Mesenchymal stem cell (in vitro differentiated cells and primary cell): ENCODE results near the gene FAM117B.

Experiments
- DNase-seq: peaks from one replicate; pipeline ENCODE4 v3.0.0-alpha.2; 2013
- H2AFZ ChIP-seq: one replicate; pipeline ENCODE4 v1.6.1; 2013; ENCODE audit warnings: low read depth, mild to moderate bottlenecking, control low read depth, inconsistent platforms, low read length, moderate library complexity
- H2AK5ac ChIP-seq: 2 replicates; pipeline ENCODE4 v1.6.1; 2013; ENCODE audit warnings: low read length, moderate library complexity, mild to moderate bottlenecking, inconsistent platforms; ENCODE audit not compliant: severe bottlenecking
- H2BK120ac ChIP-seq: one replicate; pipeline ENCODE4 v1.6.1; 2013; ENCODE audit warnings: low read depth, mild to moderate bottlenecking, inconsistent platforms, low read length, moderate library complexity
- H2BK12ac ChIP-seq, 2 experiments: one replicate each; pipeline ENCODE4 v1.6.1; 2013; ENCODE audit warnings: inconsistent platforms in 2 of 2, low read length in 2 of 2, mild to moderate bottlenecking in 2 of 2, moderate library complexity in 2 of 2, control low read depth in 1 of 2
- H2BK15ac ChIP-seq: one replicate; pipeline ENCODE4 v1.6.1; 2013; ENCODE audit warnings: mild to moderate bottlenecking, low read depth, inconsistent platforms; ENCODE audit not compliant: poor library complexity, severe bottlenecking
- H2BK5ac ChIP-seq: 2 replicates; pipeline ENCODE4 v1.6.1; 2013; ENCODE audit warnings: low read depth, mild to moderate bottlenecking, low read length, control low read depth, inconsistent platforms; ENCODE audit not compliant: poor library complexity, severe bottlenecking
- H3K14ac ChIP-seq, 2 experiments: one replicate each; pipeline ENCODE4 v1.6.1; 2013; ENCODE audit warnings: inconsistent platforms in 2 of 2, low read length in 2 of 2, control low read depth in 1 of 2, mild to moderate bottlenecking in 1 of 2, moderate library complexity in 1 of 2
- H3K18ac ChIP-seq, 2 experiments: one replicate each; pipeline ENCODE4 v1.6.1; 2013; ENCODE audit warnings: inconsistent platforms in 2 of 2, low read length in 2 of 2, control low read depth in 1 of 2, low read depth in 1 of 2, mild to moderate bottlenecking in 1 of 2
- H3K23ac ChIP-seq, 2 experiments: one replicate each; pipeline ENCODE4 v1.6.1; 2013; ENCODE audit warnings: inconsistent platforms in 2 of 2, low read length in 2 of 2, mild to moderate bottlenecking in 2 of 2, moderate library complexity in 2 of 2, control low read depth in 1 of 2
- H3K27ac ChIP-seq: 2 replicates; pipeline ENCODE4 v1.5.1; 2013; ENCODE audit warnings: mild to moderate bottlenecking, moderate library complexity, low read length, control low read depth, inconsistent platforms; ENCODE audit not compliant: poor library complexity, severe bottlenecking
- H3K27me3 ChIP-seq, 2 experiments: 2 replicates each; pipeline versions ENCODE4 v1.6.1 to v1.7.0; 2013; ENCODE audit warnings: low read length in 2 of 2, mild to moderate bottlenecking in 2 of 2, moderate library complexity in 2 of 2, control low read depth in 1 of 2, inconsistent platforms in 1 of 2; ENCODE audit not compliant: control insufficient read depth in 1 of 2, insufficient read depth in 1 of 2
- H3K36me3 ChIP-seq, 2 experiments: 2 replicates each; pipeline versions ENCODE4 v1.6.1 to v1.7.0; 2013; ENCODE audit warnings: low read length in 2 of 2, control low read depth in 1 of 2, inconsistent platforms in 1 of 2, low read depth in 1 of 2, mild to moderate bottlenecking in 1 of 2; ENCODE audit not compliant: insufficient read depth in 2 of 2, control insufficient read depth in 1 of 2
- H3K4ac ChIP-seq, 2 experiments: one replicate each; pipeline ENCODE4 v1.6.1; 2013; ENCODE audit warnings: inconsistent platforms in 2 of 2, low read length in 2 of 2, mild to moderate bottlenecking in 2 of 2, moderate library complexity in 2 of 2, control low read depth in 1 of 2, low read depth in 1 of 2
- H3K4me1 ChIP-seq: 2 replicates; pipeline ENCODE4 v1.6.1; 2013; ENCODE audit warnings: low read depth, low read length, control low read depth; ENCODE audit not compliant: control insufficient read depth, insufficient read depth
- H3K4me2 ChIP-seq: 2 replicates; pipeline ENCODE4 v1.6.1; 2013; ENCODE audit warnings: low read length, mild to moderate bottlenecking, inconsistent platforms; ENCODE audit not compliant: poor library complexity, severe bottlenecking
- H3K4me3 ChIP-seq, 2 experiments: 2 replicates each; pipeline versions ENCODE4 v1.5.1 to v1.7.0; 2013; ENCODE audit warnings: low read length in 2 of 2, mild to moderate bottlenecking in 2 of 2, control low read depth in 1 of 2, low read depth in 1 of 2; ENCODE audit not compliant: insufficient read depth in 1 of 2
- H3K79me1 ChIP-seq: replicated peaks from 2 replicates; pipeline ENCODE4 v1.6.1; 2013; ENCODE audit warnings: mild to moderate bottlenecking, control low read depth, low read length, inconsistent platforms; ENCODE audit not compliant: poor library complexity, severe bottlenecking
- H3K9ac ChIP-seq: 2 replicates; pipeline ENCODE4 v1.7.0; 2013; ENCODE audit warnings: mild to moderate bottlenecking, low read length, moderate library complexity
- H3K9me3 ChIP-seq: 2 replicates; pipeline ENCODE4 v1.7.0; 2013; ENCODE audit warnings: mild to moderate bottlenecking, low read length; ENCODE audit not compliant: control insufficient read depth
- H4K8ac ChIP-seq: one replicate; pipeline ENCODE4 v1.6.1; 2013; ENCODE audit warnings: inconsistent platforms, mild to moderate bottlenecking, low read length, moderate library complexity
- H4K91ac ChIP-seq: one replicate; pipeline ENCODE4 v1.6.1; 2013; ENCODE audit warnings: mild to moderate bottlenecking, low read length, inconsistent platforms
- WGBS: methylation state at CpG from one replicate; pipeline ENCODE4 v1.1.7; 2013; ENCODE audit warnings: mixed read lengths; 5-methylcytosine and 5-hydroxymethylcytosine counted together

The FAM117B gene

DNA sequence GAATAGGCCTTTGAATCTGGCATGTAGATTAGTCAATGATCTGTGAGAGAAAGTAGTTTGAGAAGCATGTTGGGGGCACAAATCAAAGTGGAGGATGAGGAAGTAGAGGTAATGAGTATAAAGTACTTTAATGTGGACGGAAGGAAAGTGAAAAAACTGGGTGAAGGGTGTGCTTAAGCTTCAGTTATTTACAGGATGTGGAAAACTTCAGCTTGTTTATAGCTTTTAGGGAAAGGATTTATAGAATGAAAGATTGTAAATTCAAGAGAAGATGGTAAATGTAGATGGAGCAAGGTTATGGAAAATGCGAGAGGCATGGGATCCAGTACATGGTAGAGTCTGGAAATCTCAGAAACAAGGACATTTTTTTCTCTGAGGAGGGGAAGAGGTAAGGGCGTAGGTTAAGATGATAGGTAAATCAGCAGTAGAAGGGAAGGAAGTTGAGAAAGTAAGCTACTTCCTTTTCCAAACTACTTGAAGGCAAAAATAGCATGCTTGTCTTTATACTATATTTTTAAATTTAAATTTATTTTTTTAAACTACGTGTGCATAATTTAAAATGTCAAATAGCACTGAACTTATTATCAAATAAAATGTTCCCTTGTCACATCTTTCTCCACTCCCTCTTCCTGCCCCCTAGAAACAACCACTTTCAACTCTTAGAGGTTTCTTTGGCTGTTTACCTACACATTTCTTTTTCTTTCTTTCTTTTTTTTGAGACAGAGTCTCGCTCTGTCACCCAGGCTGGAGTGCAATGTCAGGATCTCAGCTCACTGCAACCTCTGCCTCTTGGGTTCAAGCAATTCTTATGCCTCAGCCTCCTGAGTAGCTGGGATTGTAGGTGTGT, 8.5 kb downstream of the FAM117B start:
- no peak overlapping the region for H4K91ac ChIP-seq

GRCh38 chr2:202652119-202652518, 17.4 kb downstream of the FAM117B start:
- Histone ChIP-seq H4K91ac (no peak overlapping the region), H2BK120ac (no peak overlapping the region), H3K18ac (no peak overlapping the region), H3K9ac (no peak overlapping the region), H3K27me3 (no peaks in the 10 kb centered on the region), H2AFZ (no peak overlapping the region), H3K4me2 (no peak overlapping the region), H3K4me3 (no peak overlapping the region), H2BK15ac (no peak overlapping the region), H3K79me1 (peaks cover 21% of the 10 kb centered on the region), H4K8ac (no peak overlapping the region), H3K4ac (no peak overlapping the region), H2AK5ac (no peak overlapping the region), H3K14ac (no peak overlapping the region), H3K27ac (no peak overlapping the region), H3K23ac (no peak overlapping the region), H3K4me1 (no peaks in the 10 kb centered on the region), H2BK5ac (no peak overlapping the region), H2BK12ac (no peak overlapping the region), H3K9me3 (no peaks in the 10 kb centered on the region), H3K36me3 (no peaks in the 10 kb centered on the region)
- DNase-seq: no peak
- WGBS: 92% methylated on average over 4 of the region's 4 CpGs

More for the DNA sequence above, 8.5 kb downstream of the FAM117B start:
- Histone ChIP-seq H2BK12ac (no peak overlapping the region), H3K9ac (no peak overlapping the region), H3K27ac (no peak overlapping the region), H2AFZ (no peak overlapping the region), H3K4ac (no peak overlapping the region), H3K4me2 (no peak overlapping the region), H3K18ac (no peak overlapping the region), H2BK15ac (no peak overlapping the region), H3K4me3 (no peak overlapping the region), H3K4me1 (no peaks in the 10 kb centered on the region), H3K36me3 (no peaks in the 10 kb centered on the region), H3K79me1 (peaks cover 15% of the 10 kb centered on the region), H2AK5ac (no peak overlapping the region), H3K27me3 (no peaks in the 10 kb centered on the region), H3K9me3 (no peaks in the 10 kb centered on the region), H4K8ac (no peak overlapping the region), H2BK5ac (no peak overlapping the region), H3K23ac (no peak overlapping the region), H3K14ac (no peak overlapping the region), H2BK120ac (no peak overlapping the region)
- 92% methylated on average over 5 of the region's 5 CpGs for WGBS
- DNase-seq: peak; percentile 7

- H2BK120ac ChIP-seq: no peak overlapping the region
- no peak overlapping the region for H2BK12ac ChIP-seq
Measured at GRCh38 chr2:202653890-202654289, 19.1 kb downstream of the FAM117B start.

GRCh38 chr2:202657876-202658275, 23.1 kb downstream of the FAM117B start:
- H2BK120ac ChIP-seq: no peak overlapping the region
- no peak overlapping the region for H2AK5ac ChIP-seq
- peaks cover 16% of the 10 kb centered on the region for H3K79me1 ChIP-seq
- H3K4me2 ChIP-seq: no peak overlapping the region
- no peak overlapping the region for H3K18ac ChIP-seq
- H2BK5ac ChIP-seq: no peak overlapping the region
- no peak overlapping the region for H2BK12ac ChIP-seq
- no peak overlapping the region for H3K27ac ChIP-seq
- no peak overlapping the region for H3K4me3 ChIP-seq
- H3K14ac ChIP-seq: no peak overlapping the region
- no peak overlapping the region for H3K9ac ChIP-seq
- H3K36me3 ChIP-seq: no peaks in the 10 kb centered on the region
- H3K27me3 ChIP-seq: no peaks in the 10 kb centered on the region
- H3K9me3 ChIP-seq: no peaks in the 10 kb centered on the region
- no peak overlapping the region for H3K4ac ChIP-seq
- H3K23ac ChIP-seq: no peak overlapping the region
- no peak overlapping the region for H4K91ac ChIP-seq
- H3K4me1 ChIP-seq: no peaks in the 10 kb centered on the region
- H2BK15ac ChIP-seq: no peak overlapping the region
- no peak for DNase-seq
- H2AFZ ChIP-seq: no peak overlapping the region
- no peak overlapping the region for H4K8ac ChIP-seq

More at GRCh38 chr2:202653890-202654289, 19.1 kb downstream of the FAM117B start:
- Histone ChIP-seq H2BK5ac (no peak overlapping the region), H3K14ac (no peak overlapping the region), H2AK5ac (no peak overlapping the region), H3K79me1 (peaks cover 25% of the 10 kb centered on the region), H3K36me3 (no peaks in the 10 kb centered on the region), H3K23ac (no peak overlapping the region), H3K18ac (no peak overlapping the region), H3K4me3 (no peak overlapping the region), H3K9ac (no peak overlapping the region), H3K4me2 (no peak overlapping the region), H3K4ac (no peak overlapping the region), H3K27me3 (no peaks in the 10 kb centered on the region), H3K4me1 (no peaks in the 10 kb centered on the region), H3K27ac (no peak overlapping the region), H4K8ac (no peak overlapping the region), H2AFZ (no peak overlapping the region), H4K91ac (no peak overlapping the region), H2BK15ac (no peak overlapping the region), H3K9me3 (no peaks in the 10 kb centered on the region)
- WGBS: 91% methylated on average over 4 of the region's 4 CpGs
- no peak for DNase-seq
